H1 (cell line): ENCODE results near the gene GANAB. TPM values are rescaled to one million over a fixed set of nuclear protein-coding genes. Genes with fewer than 3 reads are reported as not detected.

Source experiments
- CTCF ChIA-PET: fragments of 300-600 bp; sonication (Branson Sonifier 250); formaldehyde crosslinking; loops from one replicate; lab custom pipeline; 2021; ENCODE audit not compliant: partially characterized antibody; lab: Charles Lee
- POLR2A ChIA-PET: fragments of 300-600 bp; sonication (Branson Sonifier 250); formaldehyde crosslinking; loops from one replicate; lab custom pipeline; 2021; ENCODE audit warnings: inconsistent platforms; ENCODE audit not compliant: partially characterized antibody; lab: Charles Lee
- DNase-seq, 2 experiments: peaks; one replicate each; pipeline versions ENCODE4 v3.0.0 to v3.0.0-alpha.2; 2010 to 2022; ENCODE audit warnings: low spot score in 2 of 2, low read depth in 1 of 2, mixed read lengths in 1 of 2
- FAIRE-seq: peaks from 2 replicates; lab custom pipeline; 2011; peaks lifted over from hg19 to GRCh38; lab: Jason Lieb, UNC
- H2AFZ ChIP-seq: 2 replicates; pipeline ENCODE4 v1.8.1; 2012; ENCODE audit warnings: low read length, inconsistent platforms
- H2AK5ac ChIP-seq: 2 replicates; pipeline ENCODE4 v1.6.1; 2013; ENCODE audit warnings: low read depth, low read length
- H2BK120ac ChIP-seq: replicated peaks from 2 replicates; pipeline ENCODE3; 2013; ENCODE audit warnings: low read depth, low read length, inconsistent platforms
- H2BK12ac ChIP-seq: 2 replicates; pipeline ENCODE4 v1.6.1; 2013; ENCODE audit warnings: low read depth, low read length
- H2BK15ac ChIP-seq: 2 replicates; pipeline ENCODE4 v1.6.1; 2013; ENCODE audit warnings: low read length
- H2BK20ac ChIP-seq: 2 replicates; pipeline ENCODE4 v1.6.1; 2013; ENCODE audit warnings: low read length
- H2BK5ac ChIP-seq: 2 replicates; pipeline ENCODE4 v1.6.1; 2013; ENCODE audit warnings: low read depth, low read length
- H3K14ac ChIP-seq: 2 replicates; pipeline ENCODE4 v1.6.1; 2013; ENCODE audit warnings: inconsistent platforms; ENCODE audit not compliant: insufficient read length
- H3K18ac ChIP-seq: 2 replicates; pipeline ENCODE4 v1.6.1; 2013; ENCODE audit warnings: low read length; ENCODE audit errors: extremely low read depth
- H3K23ac ChIP-seq: 2 replicates; pipeline ENCODE4 v1.6.1; 2013; ENCODE audit warnings: inconsistent platforms; ENCODE audit not compliant: insufficient read length
- H3K23me2 ChIP-seq: 2 replicates; pipeline ENCODE4 v1.6.1; 2013; ENCODE audit warnings: low read depth, low read length
- H3K27ac ChIP-seq: 2 replicates; pipeline ENCODE4 v1.6.1; 2011; ENCODE audit warnings: low read depth, low read length, inconsistent platforms
- H3K27me3 ChIP-seq, 4 experiments: replicated peaks in 1 of 4; 1 replicate in 1 of 4; 2 replicates in 3 of 4; pipeline versions ENCODE4 v1.6.1 to v1.8.1; 2011 to 2013; ENCODE audit warnings: low read length in 3 of 4, mild to moderate bottlenecking in 3 of 4, inconsistent platforms in 2 of 4, mixed read lengths in 2 of 4, moderate library complexity in 1 of 4; ENCODE audit not compliant: control insufficient read depth in 3 of 4, insufficient read depth in 3 of 4; ENCODE audit errors: extremely low read depth in 1 of 4
- H3K36me3 ChIP-seq, 4 experiments: 2 replicates each; pipeline versions ENCODE4 v1.6.1 to v1.8.1; 2011 to 2013; ENCODE audit warnings: mild to moderate bottlenecking in 4 of 4, low read length in 3 of 4, moderate library complexity in 2 of 4, control low read depth in 1 of 4, inconsistent platforms in 1 of 4; ENCODE audit not compliant: insufficient read depth in 4 of 4, control insufficient read depth in 2 of 4
- H3K4ac ChIP-seq: replicated peaks from 2 replicates; pipeline ENCODE3; 2013; ENCODE audit warnings: low read length, low read depth, mixed read lengths, inconsistent platforms; ENCODE audit not compliant: insufficient read length
- H3K4me1 ChIP-seq, 4 experiments: replicated peaks in 1 of 4; 1 replicate in 1 of 4; 2 replicates in 3 of 4; pipeline versions ENCODE4 v1.6.1 to v1.8.1; 2011 to 2013; ENCODE audit warnings: low read length in 3 of 4, inconsistent platforms in 2 of 4, mixed read lengths in 1 of 4; ENCODE audit not compliant: insufficient read depth in 4 of 4, control insufficient read depth in 3 of 4
- H3K4me2 ChIP-seq, 2 experiments: 2 replicates each; pipeline versions ENCODE4 v1.6.1 to v1.8.1; 2011 to 2013; ENCODE audit warnings: low read depth in 2 of 2, low read length in 2 of 2, control low read depth in 1 of 2, inconsistent platforms in 1 of 2, mild to moderate bottlenecking in 1 of 2; ENCODE audit not compliant: insufficient read depth in 1 of 2
- H3K4me3 ChIP-seq, 4 experiments: fragments of 200-600, 300-600 bp in 1 of 4; sonication (generic), shearing (Covaris generic), sonication (Bioruptor Twin) in 1 of 4; 2 replicates each; pipeline versions ENCODE4 v1.5.1 to v1.8.1; 2011 to 2016; ENCODE audit warnings: low read length in 4 of 4, low read depth in 3 of 4, control low read depth in 2 of 4, inconsistent platforms in 2 of 4, mild to moderate bottlenecking in 2 of 4, mixed read lengths in 1 of 4, moderate library complexity in 1 of 4; ENCODE audit not compliant: insufficient read depth in 2 of 4; ENCODE audit errors: extremely low read depth in 1 of 4
- H3K56ac ChIP-seq: replicated peaks from 2 replicates; pipeline ENCODE3; 2013; ENCODE audit warnings: low read depth, mild to moderate bottlenecking, mixed read lengths, low read length, inconsistent platforms; ENCODE audit not compliant: insufficient read length
- H3K79me1 ChIP-seq: 2 replicates; pipeline ENCODE4 v1.6.1; 2013; ENCODE audit warnings: low read depth, low read length, control low read depth
- H3K79me2 ChIP-seq, 2 experiments: 2 replicates each; pipeline versions ENCODE4 v1.6.1 to v1.8.1; 2012 to 2013; ENCODE audit warnings: low read length in 2 of 2, mild to moderate bottlenecking in 2 of 2, inconsistent platforms in 1 of 2; ENCODE audit not compliant: insufficient read depth in 2 of 2, control insufficient read depth in 1 of 2
- H3K9ac ChIP-seq, 4 experiments: replicated peaks in 1 of 4; 1 replicate in 1 of 4; 2 replicates in 3 of 4; pipeline versions ENCODE4 v1.6.1 to v1.8.1; 2011 to 2013; ENCODE audit warnings: low read depth in 3 of 4, low read length in 3 of 4, control low read depth in 2 of 4, mild to moderate bottlenecking in 2 of 4, moderate library complexity in 2 of 4, inconsistent platforms in 1 of 4; ENCODE audit errors: extremely low read depth in 1 of 4
- H3K9me3 ChIP-seq, 2 experiments: 2 replicates each; pipeline versions ENCODE4 v1.6.1 to v1.8.1; 2012 to 2013; ENCODE audit warnings: mild to moderate bottlenecking in 2 of 2, moderate library complexity in 2 of 2, control low read depth in 1 of 2, inconsistent platforms in 1 of 2, low read depth in 1 of 2, low read length in 1 of 2, mixed read lengths in 1 of 2; ENCODE audit not compliant: insufficient read depth in 2 of 2
- H4K20me1 ChIP-seq, 2 experiments: replicated peaks in 1 of 2; 2 replicates each; pipeline versions ENCODE3 to v1.8.1; 2011 to 2013; ENCODE audit warnings: inconsistent platforms in 2 of 2, low read length in 2 of 2, mild to moderate bottlenecking in 1 of 2; ENCODE audit not compliant: insufficient read depth in 2 of 2, control insufficient read depth in 1 of 2
- H4K5ac ChIP-seq: 2 replicates; pipeline ENCODE4 v1.6.1; 2013; ENCODE audit warnings: low read length, low read depth, mixed read lengths, inconsistent platforms; ENCODE audit not compliant: insufficient read length
- H4K8ac ChIP-seq: 2 replicates; pipeline ENCODE4 v1.8.0; 2013; ENCODE audit warnings: mild to moderate bottlenecking, moderate library complexity, low read length, inconsistent platforms; ENCODE audit not compliant: insufficient read depth; ENCODE audit errors: extremely low read depth
- H4K91ac ChIP-seq: replicated peaks from 2 replicates; pipeline ENCODE3; 2013; ENCODE audit warnings: low read length, mixed read lengths, inconsistent platforms; ENCODE audit not compliant: insufficient read length
- ASH2L ChIP-seq: fragments of 200-600, 300-600 bp; sonication (generic); IDR thresholded peaks from one replicate; pipeline ENCODE4 v1.7.1; 2017; ENCODE audit warnings: low read length
- ATF3 ChIP-seq: IDR thresholded peaks from 2 replicates; pipeline ENCODE4 v1.6.1; 2011; ENCODE audit warnings: low read depth, mild to moderate bottlenecking, low read length; ENCODE audit not compliant: insufficient read depth
- CBX8 ChIP-seq: fragments of 300-800, 300-1000 bp; sonication (generic); IDR thresholded peaks from 2 replicates; pipeline ENCODE4 v1.7.1; 2016; ENCODE audit warnings: low read depth, low read length, borderline replicate concordance
- E2F6 ChIP-seq: IDR thresholded peaks from 2 replicates; pipeline ENCODE4 v1.6.1; 2012; ENCODE audit warnings: inconsistent platforms
- EP300 ChIP-seq, 2 experiments: IDR thresholded peaks; 1 replicate in 1 of 2; 2 replicates in 1 of 2; pipeline ENCODE4 v1.6.1; 2011 to 2012; ENCODE audit warnings: low read depth in 2 of 2, low read length in 2 of 2, mild to moderate bottlenecking in 2 of 2, borderline replicate concordance in 1 of 2, inconsistent platforms in 1 of 2, moderate library complexity in 1 of 2
- HDAC2 ChIP-seq, 2 experiments: fragments of 300-600 bp in 1 of 2; sonication (generic) in 1 of 2; IDR thresholded peaks; 2 replicates each; pipeline ENCODE4 v1.6.1; 2011 to 2012; ENCODE audit warnings: low read depth in 2 of 2, low read length in 2 of 2, mild to moderate bottlenecking in 2 of 2, moderate library complexity in 2 of 2, borderline replicate concordance in 1 of 2, inconsistent platforms in 1 of 2
- KDM1A ChIP-seq: fragments of 200-600, 300-600 bp; sonication (generic); IDR thresholded peaks from 2 replicates; pipeline ENCODE4 v1.7.1; 2016; ENCODE audit warnings: mild to moderate bottlenecking, low read length, borderline replicate concordance
- NANOG ChIP-seq: IDR thresholded peaks from 2 replicates; pipeline ENCODE4 v1.6.1; 2011; ENCODE audit warnings: low read length, low read depth, mild to moderate bottlenecking, inconsistent platforms; ENCODE audit not compliant: insufficient read depth, poor library complexity, severe bottlenecking
- SP4 ChIP-seq: IDR thresholded peaks from 2 replicates; pipeline ENCODE4 v1.6.1; 2012; ENCODE audit warnings: low read length, inconsistent platforms
- TBP ChIP-seq: IDR thresholded peaks from 2 replicates; pipeline ENCODE4 v1.6.1; 2011; ENCODE audit warnings: low read depth, low read length, improper control_type of control experiment
- WGBS, 2 experiments: shearing (Covaris generic) in 1 of 2; methylation state at CpG; one replicate each; pipeline versions ENCODE4 v1.1.6 to v1.1.7; 2013 to 2015; ENCODE audit warnings: low lambda C conversion rate in 2 of 2, mixed read lengths in 2 of 2, inconsistent platforms in 1 of 2, low coverage in 1 of 2, missing lambda C conversion rate in 1 of 2; ENCODE audit not compliant: insufficient replicate concordance in 2 of 2, insufficient coverage in 1 of 2, insufficient read length in 1 of 2; ENCODE audit errors: extremely low coverage in 1 of 2, missing lambda C conversion rate in 1 of 2; 5-methylcytosine and 5-hydroxymethylcytosine counted together
- polyA plus RNA-seq, 7 experiments: library from polyadenylated mRNA; depleted of rRNA in 3 of 7; stranded (reverse) in 5 of 7; unstranded in 2 of 7; fragments of >200 nt in 5 of 7; fragments of 200-250 nt in 2 of 7; gene quantifications; 1 replicate in 5 of 7; 2 replicates in 1 of 7; 4 replicates in 1 of 7; pipeline versions ENCODE4 v1.2.1 to v1.2.3, GENCODE V29; 2011 to 2013; ENCODE audit warnings: missing spikeins in 2 of 7, mixed read lengths in 2 of 7
- total RNA-seq: library from RNA; stranded (reverse); fragmentation: NEBNext Ultra II Directional; extraction: Animal tissue kit (Norgen Biotek cat#: 25700); gene quantifications from 2 replicates; pipeline ENCODE4 v1.2.1, GENCODE V29; 2021

GANAB gene
- total and polyA plus RNA-seq, 2 of the 8 experiments (the other 6 are each of a cell fraction or from before 2014, with no cell fraction given), result 289 to 330 TPM

- Histone ChIP-seq H3K9ac (no peak overlapping the region), H4K91ac (no peak overlapping the region), H3K27ac (no peak overlapping the region), H2BK20ac (no peak overlapping the region), H3K4ac (no peak overlapping the region), H3K23me2 (peaks cover 13% of the 10 kb centered on the region), H2AFZ (no peak overlapping the region), H3K4me1 (peaks cover 0 to 11% (median 4%) of the 10 kb centered on the region in 4 experiments; a peak in 3 of 7 replicates), H2BK12ac (no peak overlapping the region), H3K9me3 (no peaks in the 10 kb centered on the region), H3K36me3 (peaks cover 6 to 30% (median 18%) of the 10 kb centered on the region in 4 experiments), H3K79me2 (peaks cover 0 to 14% of the 10 kb centered on the region in 2 experiments; a peak in 3 of 4 replicates), H4K5ac (no peak overlapping the region), H2BK15ac (no peak overlapping the region), H2AK5ac (no peak overlapping the region), H4K8ac (no peak overlapping the region), H2BK5ac (no peak overlapping the region), H3K56ac (no peak overlapping the region), H4K20me1 (peaks cover 0 to 5% of the 10 kb centered on the region in 2 experiments), H2BK120ac (no peak overlapping the region), H3K23ac (no peak overlapping the region), H3K14ac (no peak overlapping the region), H3K18ac (no peak overlapping the region), H3K4me3 (no peak overlapping the region), H3K4me2 (no peak overlapping the region), H3K79me1 (0 out of 2 replicates have a peak, but pooled peaks cover 4% of the 10 kb centered on the region), H3K27me3 (no peaks in the 10 kb centered on the region)
- WGBS, 2 experiments, result 94% methylated on average over 12 of the region's 12 CpGs; no CpG with 5 or more reads in 1 of the 2 experiments
- DNase-seq (no peak), FAIRE-seq (no peak)
- CTCF ChIA-PET, result interaction anchor here (0.6 to 2.4 kb wide), 4 partner anchors 12 to 148 kb away, joined by 3 to 15 read pairs (median 3); no protein-coding TSS in a partner anchor
- POLR2A ChIA-PET, result interaction anchor here (0.7 to 20.7 kb wide), 5 partner anchors 11 to 217 kb away, joined by 3 to 336 read pairs (median 3); partner anchors contain the start of gene TUT1
- TF ChIP-seq EP300 (IDR thresholded peaks at IDR 0.05; ENCODE audit: borderline replicate concordance in 1 of 2, low read depth in 2 of 2, low read length in 2 of 2), result no peak
- no peak for TF ChIP-seq KDM1A
- no peak for TF ChIP-seq TBP
- no peak for TF ChIP-seq NANOG
- TF ChIP-seq E2F6, result no peak
- no peak for TF ChIP-seq ATF3
- no peak for TF ChIP-seq ASH2L
- TF ChIP-seq HDAC2 (IDR thresholded peaks at IDR 0.05; ENCODE audit: borderline replicate concordance in 1 of 2, low read depth in 2 of 2, low read length in 2 of 2), result no peak
- no peak for TF ChIP-seq SP4
- no peak for TF ChIP-seq CBX8
Observed at GRCh38 chr11:62577046-62577714, 69.2 kb downstream of the GANAB start.
